A549 (cell line): ENCODE measurements around the gene RTN4RL1. TPM values are rescaled to one million over a fixed set of nuclear protein-coding genes. Genes with fewer than 3 reads are reported as not detected.
A peak's percentile ranks its signal among the peaks of the same experiment; 100 is the strongest.
"Not testable (repeated sequence)": the region's sequence is repeated elsewhere in the genome, so short reads cannot be mapped to it uniquely, and the experiment has no call there.

Experiments used
- ATAC-seq, 2 experiments: fragments of 200-7000 bp in 1 of 2; fragments of >200 bp in 1 of 2; cut with Nextera tagmentation in 1 of 2; cut with Tn5 transposase in 1 of 2; 3 replicates each; pipeline versions ENCODE4 v1.8.0 to v1.9.1; 2018 to 2020; ENCODE audit warnings: mild to moderate bottlenecking in 1 of 2, moderate library complexity in 1 of 2
- CTCF ChIA-PET: fragments of 300-600 bp; sonication (Branson Sonifier 250); formaldehyde crosslinking; extraction: SDS; loops from one replicate; lab custom pipeline; 2021; ENCODE audit warnings: antibody characterized with exemption, inconsistent platforms; lab: Yijun Ruan, JAX
- POLR2A ChIA-PET: fragments of 350-600 bp; formaldehyde crosslinking; extraction: SDS; loops from one replicate; lab custom pipeline; 2021; ENCODE audit warnings: antibody characterized with exemption, inconsistent platforms; lab: Yijun Ruan, JAX
- DNase-seq, 2 experiments: peaks; one replicate each; pipeline versions ENCODE4 v3.0.0 to v3.0.0-alpha.2; 2011 to 2016; ENCODE audit warnings: low read depth in 1 of 2, low spot score in 1 of 2
- FAIRE-seq: peaks from 2 replicates; lab custom pipeline; 2011; peaks lifted over from hg19 to GRCh38; lab: Jason Lieb, UNC
- H3K27ac ChIP-seq, 2 experiments: fragments of >200 bp; sonication (Bioruptor Twin); formaldehyde crosslinking; 3 replicates each; pipeline ENCODE4 v1.5.1; 2016 to 2017
- H3K4me1 ChIP-seq: fragments of >200 bp; sonication (Bioruptor Twin); formaldehyde crosslinking; 3 replicates; pipeline ENCODE4 v1.6.1; 2016
- H3K4me2 ChIP-seq: fragments of >200 bp; sonication (Bioruptor Twin); formaldehyde crosslinking; 3 replicates; pipeline ENCODE4 v1.6.1; 2016
- H3K4me3 ChIP-seq: fragments of >200 bp; sonication (Bioruptor Twin); formaldehyde crosslinking; 3 replicates; pipeline ENCODE4 v1.5.1; 2016
- H3K9me3 ChIP-seq: fragments of >200 bp; sonication (Bioruptor Twin); formaldehyde crosslinking; 3 replicates; pipeline ENCODE4 v1.6.1; 2016
- CBX2 ChIP-seq: fragments of 200-600 bp; sonication (generic); IDR thresholded peaks from 2 replicates; pipeline ENCODE4 v1.6.1; 2016; ENCODE audit warnings: low read depth, mild to moderate bottlenecking, borderline replicate concordance
- EHMT2 ChIP-seq: fragments of 200-600 bp; sonication (generic); IDR thresholded peaks from 2 replicates; pipeline ENCODE4 v1.6.1; 2016; ENCODE audit warnings: antibody characterized with exemption, low read depth, mild to moderate bottlenecking, moderate library complexity
- ESRRA ChIP-seq: fragments of 150-350 bp; IDR thresholded peaks from 2 replicates; pipeline ENCODE4 v1.6.1; 2014; ENCODE audit warnings: mild to moderate bottlenecking, low read length, borderline replicate concordance
- JUN ChIP-seq, 2 experiments: fragments of >200 bp; sonication (Bioruptor Twin); formaldehyde crosslinking; IDR thresholded peaks; 2 replicates in 1 of 2; 3 replicates in 1 of 2; pipeline ENCODE4 v1.6.1; 2016 to 2017
- JUNB ChIP-seq: fragments of >200 bp; sonication (Bioruptor Twin); formaldehyde crosslinking; IDR thresholded peaks from 2 replicates; pipeline ENCODE4 v1.6.1; 2016
- KDM1A ChIP-seq: fragments of 200-600 bp; sonication (generic); IDR thresholded peaks from 2 replicates; pipeline ENCODE4 v1.6.1; 2016; ENCODE audit warnings: low read depth, mild to moderate bottlenecking
- NFE2L2 ChIP-seq: fragments of 150-350 bp; conservative IDR thresholded peaks from 2 replicates; pipeline ENCODE4 v1.6.1; 2014; ENCODE audit warnings: low read length
- NR3C1 ChIP-seq: fragments of >200 bp; sonication (Bioruptor Twin); formaldehyde crosslinking; IDR thresholded peaks from 3 replicates; pipeline ENCODE4 v1.6.1; 2017
- RARB ChIP-seq: fragments of 250-450 bp; sonication (Bioruptor Pico); IDR thresholded peaks from 2 replicates; pipeline ENCODE4 v1.8.0; 2021; ENCODE audit warnings: mild to moderate bottlenecking, moderate library complexity
- RCOR1 ChIP-seq: fragments of 150-350 bp; IDR thresholded peaks from 2 replicates; pipeline ENCODE4 v1.6.1; 2014; ENCODE audit warnings: antibody characterized with exemption, low read length, low read depth
- SREBF2 ChIP-seq: fragments of 450-650 bp; IDR thresholded peaks from 2 replicates; pipeline ENCODE4 v1.6.1; 2014; ENCODE audit warnings: mild to moderate bottlenecking, moderate library complexity
- ZC3H11A ChIP-seq: fragments of 450-650 bp; IDR thresholded peaks from 2 replicates; pipeline ENCODE4 v1.6.1; 2014; ENCODE audit warnings: antibody characterized with exemption, mild to moderate bottlenecking
- WGBS: methylation state at CpG from one replicate; pipeline ENCODE4 v1.1.6; 2017; ENCODE audit errors: missing lambda C conversion rate; 5-methylcytosine and 5-hydroxymethylcytosine counted together
- polyA plus RNA-seq, 4 experiments: library from polyadenylated mRNA; depleted of rRNA in 3 of 4; stranded (reverse); fragments of >200 nt; fragmentation: RNase III in 1 of 4; extraction: RNeasy Plus Mini Kit Qiagen cat#74134 plus additional on column Dnase treatment in 1 of 4; gene quantifications; 2 replicates in 3 of 4; 3 replicates in 1 of 4; pipeline ENCODE4 v1.2.3, GENCODE V29; 2011 to 2017
- TF ChIP-seq, protein P1 (sequence below): IDR thresholded peaks from 2 replicates; pipeline ENCODE4 v1.6.1; 2012; ENCODE audit warnings: low read depth, borderline replicate concordance
- TF ChIP-seq, protein P2 (sequence below): fragments of >200 bp; sonication (Bioruptor Twin); formaldehyde crosslinking; IDR thresholded peaks from 3 replicates; pipeline ENCODE4 v1.6.1; 2016
- TF ChIP-seq, protein P3 (sequence below): fragments of >200 bp; sonication (Bioruptor Twin); formaldehyde crosslinking; IDR thresholded peaks from 3 replicates; pipeline ENCODE4 v1.5.1; 2016
- TF ChIP-seq, protein P4 (sequence below): fragments of 150-350 bp; IDR thresholded peaks from 2 replicates; pipeline ENCODE4 v1.6.1; 2014; ENCODE audit warnings: low read depth, mild to moderate bottlenecking, low read length
- TF ChIP-seq, protein P5 (sequence below): fragments of 250-450 bp; sonication (Bioruptor Pico); IDR thresholded peaks from 2 replicates; pipeline ENCODE4 v1.5.0; 2021; ENCODE audit warnings: mild to moderate bottlenecking, moderate library complexity, borderline replicate concordance
- TF ChIP-seq, protein P6 (sequence below): fragments of 250-450 bp; sonication (Bioruptor Pico); IDR thresholded peaks from 2 replicates; pipeline ENCODE4 v1.5.0; 2020; ENCODE audit warnings: low read depth, mild to moderate bottlenecking, moderate library complexity
- TF ChIP-seq, protein P7 (sequence below): fragments of >200 bp; sonication (Bioruptor Twin); formaldehyde crosslinking; IDR thresholded peaks from 2 replicates; pipeline ENCODE4 v1.6.1; 2016

Gene RTN4RL1
- polyA plus RNA-seq, 2 of the 4 experiments (the other 2 are of a cell fraction): 0.39 to 1.5 TPM

DNA sequence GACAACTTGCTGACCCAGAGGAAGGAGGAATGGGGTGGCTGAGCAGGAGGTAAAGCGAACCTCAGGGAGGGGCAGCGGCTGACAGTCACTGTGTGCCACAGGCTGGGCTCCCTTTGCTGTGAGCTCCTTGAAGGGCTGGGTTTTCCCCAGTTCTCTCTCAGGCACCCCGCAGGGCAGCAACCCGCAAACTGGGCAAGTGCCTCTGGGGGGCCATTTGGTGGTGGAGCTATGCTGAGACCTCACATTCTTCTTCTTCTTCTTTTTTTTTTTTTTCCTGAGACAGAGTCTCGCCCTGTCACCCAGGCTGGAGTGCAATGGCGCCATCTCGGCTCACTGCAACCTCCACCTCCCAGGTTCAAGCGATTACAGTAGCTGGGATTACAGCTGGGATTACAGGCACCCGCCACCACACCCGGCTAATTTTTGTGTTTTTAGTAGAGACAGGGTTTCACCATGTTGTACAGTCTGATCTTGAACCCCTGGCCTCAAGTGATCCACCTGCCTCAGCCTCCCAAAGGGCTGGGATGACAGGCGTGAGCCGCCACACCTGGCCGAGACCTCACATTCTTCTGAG is 42.3 kb downstream of the RTN4RL1 start:
- H3K4me3 ChIP-seq, DNase-seq, H3K4me2 ChIP-seq, H3K9me3 ChIP-seq, FAIRE-seq: not testable (repeated sequence)
- CTCF ChIA-PET: interaction anchor here (0.6 to 5.8 kb wide), 11 partner anchors 8 to 1321 kb away, joined by 3 to 35 read pairs (median 3); partner anchors contain the start of genes HIC1 and RTN4RL1
- peak overlapping the region in 1 of 2 experiments; percentile 44; a peak in 1 of 6 replicates for H3K27ac ChIP-seq
- ATAC-seq: peak in 1 of 2 experiments; percentile 11; a peak in 2 of 6 replicates
- 83% methylated on average over 13 of the region's 13 CpGs for WGBS
- peaks cover 12% of the 10 kb centered on the region; the same call in 2 of the 3 replicates for H3K4me1 ChIP-seq
- POLR2A ChIA-PET: interaction anchor here (0.8 kb wide), 1 partner anchor 15 kb away, joined by 4 read pairs; no protein-coding TSS in a partner anchor

DNA sequence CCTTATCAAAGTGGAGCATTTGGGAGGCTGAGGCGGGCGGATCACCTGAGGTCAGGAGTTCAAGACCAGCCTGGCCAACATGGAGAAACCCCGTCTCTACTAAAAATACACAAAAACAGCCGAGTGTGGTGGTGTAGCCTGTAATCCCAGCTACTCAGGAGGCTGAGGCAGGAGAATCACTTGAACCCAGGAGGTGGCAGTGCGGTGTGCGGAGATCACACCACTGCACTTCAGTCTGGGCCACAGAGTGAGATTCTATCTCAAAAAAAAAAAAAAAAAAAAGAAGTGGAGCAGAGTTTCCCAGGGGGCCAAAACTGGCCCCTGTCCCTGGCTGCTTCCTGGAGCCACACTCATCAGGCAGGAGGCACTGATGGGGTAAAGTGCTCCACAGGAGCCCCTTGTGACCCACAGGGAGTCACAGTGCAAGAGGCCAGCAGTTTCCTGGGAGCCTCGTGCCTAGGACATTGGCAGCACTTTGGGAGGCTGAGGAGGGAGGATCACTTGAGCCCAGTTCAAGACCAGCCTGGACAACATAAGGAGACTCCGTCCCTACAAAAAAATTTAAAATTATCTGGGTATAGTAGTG is 44.4 kb downstream of the RTN4RL1 start:
- ATAC-seq: no peak
- Histone ChIP-seq H3K4me2 (no peak overlapping the region; the same call in 2 of the 3 replicates), H3K4me3 (no peak overlapping the region), H3K9me3 (no peaks in the 10 kb centered on the region), H3K27ac (peak overlapping the region; percentile 46 to 63; a peak in 3 of 6 replicates), H3K4me1 (peaks cover 10% of the 10 kb centered on the region; the same call in 2 of the 3 replicates)
- WGBS: 82% methylated on average over 8 of the region's 8 CpGs
- TF ChIP-seq ZC3H11A (no peak), EHMT2 (no peak)
- TF ChIP-seq, protein P1, sequence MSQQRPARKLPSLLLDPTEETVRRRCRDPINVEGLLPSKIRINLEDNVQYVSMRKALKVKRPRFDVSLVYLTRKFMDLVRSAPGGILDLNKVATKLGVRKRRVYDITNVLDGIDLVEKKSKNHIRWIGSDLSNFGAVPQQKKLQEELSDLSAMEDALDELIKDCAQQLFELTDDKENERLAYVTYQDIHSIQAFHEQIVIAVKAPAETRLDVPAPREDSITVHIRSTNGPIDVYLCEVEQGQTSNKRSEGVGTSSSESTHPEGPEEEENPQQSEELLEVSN: no peak
- TF ChIP-seq, protein P2, sequence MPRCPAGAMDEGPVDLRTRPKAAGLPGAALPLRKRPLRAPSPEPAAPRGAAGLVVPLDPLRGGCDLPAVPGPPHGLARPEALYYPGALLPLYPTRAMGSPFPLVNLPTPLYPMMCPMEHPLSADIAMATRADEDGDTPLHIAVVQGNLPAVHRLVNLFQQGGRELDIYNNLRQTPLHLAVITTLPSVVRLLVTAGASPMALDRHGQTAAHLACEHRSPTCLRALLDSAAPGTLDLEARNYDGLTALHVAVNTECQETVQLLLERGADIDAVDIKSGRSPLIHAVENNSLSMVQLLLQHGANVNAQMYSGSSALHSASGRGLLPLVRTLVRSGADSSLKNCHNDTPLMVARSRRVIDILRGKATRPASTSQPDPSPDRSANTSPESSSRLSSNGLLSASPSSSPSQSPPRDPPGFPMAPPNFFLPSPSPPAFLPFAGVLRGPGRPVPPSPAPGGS: no peak
- no peak for FAIRE-seq
- CTCF ChIA-PET: interaction anchor here (1.3 to 5.8 kb wide), 4 partner anchors 11 to 71 kb away, joined by 3 to 35 read pairs (median 14); partner anchors contain the start of gene RTN4RL1
- POLR2A ChIA-PET: no interaction called here
- DNase-seq: no peak

DNA sequence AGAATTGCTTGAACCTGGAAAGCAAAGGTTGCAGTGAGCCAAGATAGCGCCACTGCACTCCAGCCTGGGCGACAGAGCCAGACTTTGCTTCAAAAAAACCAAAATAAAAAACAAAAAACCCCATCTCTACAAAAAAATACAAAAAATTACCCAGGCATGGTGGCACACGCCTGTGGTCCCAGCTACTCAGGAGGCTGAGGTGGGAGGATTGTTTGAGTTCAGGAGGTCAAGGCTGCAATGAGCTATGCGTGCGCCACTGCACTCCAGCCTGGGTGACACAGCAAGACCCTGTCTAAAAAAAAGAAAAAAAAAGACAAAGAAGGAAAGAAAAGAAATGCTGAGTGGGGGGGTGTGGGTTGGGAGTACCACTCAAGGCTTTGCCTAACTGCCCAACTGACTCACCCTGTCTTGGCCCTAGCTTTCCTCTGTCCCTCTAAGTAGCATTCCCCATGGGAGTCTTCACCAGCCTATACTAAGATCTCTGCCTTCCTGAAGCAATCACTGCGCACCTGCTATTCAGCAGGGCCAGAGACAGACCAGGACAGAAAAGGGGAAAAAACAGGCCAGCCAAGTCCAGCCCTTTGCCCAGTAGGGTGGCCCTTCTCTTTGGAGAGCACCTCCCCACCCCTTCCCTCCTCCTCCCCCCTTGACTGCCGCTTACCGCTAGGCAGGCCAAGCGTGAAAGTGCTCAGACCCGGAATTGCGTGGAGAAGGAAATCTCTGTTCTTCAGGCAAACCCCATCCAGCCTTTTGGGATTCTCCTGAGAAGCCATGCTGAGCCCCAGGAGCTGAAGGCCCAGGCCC is 45.8 kb downstream of the RTN4RL1 start:
- CTCF ChIA-PET: interaction anchor here (0.5 to 3.6 kb wide), 7 partner anchors 8 to 73 kb away, joined by 3 to 14 read pairs (median 3); no protein-coding TSS in a partner anchor
- Histone ChIP-seq H3K4me3 (no peak overlapping the region), H3K4me2 (no peak overlapping the region), H3K9me3 (no peaks in the 10 kb centered on the region), H3K4me1 (peaks cover 10% of the 10 kb centered on the region; the same call in 2 of the 3 replicates), H3K27ac (no peak overlapping the region; a peak in 1 of 6 replicates)
- no peak for FAIRE-seq
- POLR2A ChIA-PET: no interaction called here
- no peak for ATAC-seq
- no peak for DNase-seq
- 91% methylated on average over 11 of the region's 11 CpGs for WGBS
- TF ChIP-seq SREBF2 (no peak), JUNB (no peak), RARB (CRISPR knock-in tag) (no peak), JUN (IDR thresholded peaks at IDR 0.05) (no peak), KDM1A (no peak), CBX2 (no peak), ESRRA (no peak), NR3C1 (no peak), RCOR1 (no peak), ZC3H11A (no peak), NFE2L2 (no peak)
- TF ChIP-seq, protein P3, sequence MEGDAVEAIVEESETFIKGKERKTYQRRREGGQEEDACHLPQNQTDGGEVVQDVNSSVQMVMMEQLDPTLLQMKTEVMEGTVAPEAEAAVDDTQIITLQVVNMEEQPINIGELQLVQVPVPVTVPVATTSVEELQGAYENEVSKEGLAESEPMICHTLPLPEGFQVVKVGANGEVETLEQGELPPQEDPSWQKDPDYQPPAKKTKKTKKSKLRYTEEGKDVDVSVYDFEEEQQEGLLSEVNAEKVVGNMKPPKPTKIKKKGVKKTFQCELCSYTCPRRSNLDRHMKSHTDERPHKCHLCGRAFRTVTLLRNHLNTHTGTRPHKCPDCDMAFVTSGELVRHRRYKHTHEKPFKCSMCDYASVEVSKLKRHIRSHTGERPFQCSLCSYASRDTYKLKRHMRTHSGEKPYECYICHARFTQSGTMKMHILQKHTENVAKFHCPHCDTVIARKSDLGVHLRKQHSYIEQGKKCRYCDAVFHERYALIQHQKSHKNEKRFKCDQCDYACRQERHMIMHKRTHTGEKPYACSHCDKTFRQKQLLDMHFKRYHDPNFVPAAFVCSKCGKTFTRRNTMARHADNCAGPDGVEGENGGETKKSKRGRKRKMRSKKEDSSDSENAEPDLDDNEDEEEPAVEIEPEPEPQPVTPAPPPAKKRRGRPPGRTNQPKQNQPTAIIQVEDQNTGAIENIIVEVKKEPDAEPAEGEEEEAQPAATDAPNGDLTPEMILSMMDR: no peak
- TF ChIP-seq, protein P4, sequence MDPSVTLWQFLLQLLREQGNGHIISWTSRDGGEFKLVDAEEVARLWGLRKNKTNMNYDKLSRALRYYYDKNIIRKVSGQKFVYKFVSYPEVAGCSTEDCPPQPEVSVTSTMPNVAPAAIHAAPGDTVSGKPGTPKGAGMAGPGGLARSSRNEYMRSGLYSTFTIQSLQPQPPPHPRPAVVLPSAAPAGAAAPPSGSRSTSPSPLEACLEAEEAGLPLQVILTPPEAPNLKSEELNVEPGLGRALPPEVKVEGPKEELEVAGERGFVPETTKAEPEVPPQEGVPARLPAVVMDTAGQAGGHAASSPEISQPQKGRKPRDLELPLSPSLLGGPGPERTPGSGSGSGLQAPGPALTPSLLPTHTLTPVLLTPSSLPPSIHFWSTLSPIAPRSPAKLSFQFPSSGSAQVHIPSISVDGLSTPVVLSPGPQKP: no peak
- TF ChIP-seq, protein P5, sequence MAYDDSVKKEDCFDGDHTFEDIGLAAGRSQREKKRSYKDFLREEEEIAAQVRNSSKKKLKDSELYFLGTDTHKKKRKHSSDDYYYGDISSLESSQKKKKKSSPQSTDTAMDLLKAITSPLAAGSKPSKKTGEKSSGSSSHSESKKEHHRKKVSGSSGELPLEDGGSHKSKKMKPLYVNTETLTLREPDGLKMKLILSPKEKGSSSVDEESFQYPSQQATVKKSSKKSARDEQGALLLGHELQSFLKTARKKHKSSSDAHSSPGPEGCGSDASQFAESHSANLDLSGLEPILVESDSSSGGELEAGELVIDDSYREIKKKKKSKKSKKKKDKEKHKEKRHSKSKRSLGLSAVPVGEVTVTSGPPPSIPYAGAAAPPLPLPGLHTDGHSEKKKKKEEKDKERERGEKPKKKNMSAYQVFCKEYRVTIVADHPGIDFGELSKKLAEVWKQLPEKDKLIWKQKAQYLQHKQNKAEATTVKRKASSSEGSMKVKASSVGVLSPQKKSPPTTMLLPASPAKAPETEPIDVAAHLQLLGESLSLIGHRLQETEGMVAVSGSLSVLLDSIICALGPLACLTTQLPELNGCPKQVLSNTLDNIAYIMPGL (CRISPR knock-in tag): no peak
- TF ChIP-seq, protein P6, sequence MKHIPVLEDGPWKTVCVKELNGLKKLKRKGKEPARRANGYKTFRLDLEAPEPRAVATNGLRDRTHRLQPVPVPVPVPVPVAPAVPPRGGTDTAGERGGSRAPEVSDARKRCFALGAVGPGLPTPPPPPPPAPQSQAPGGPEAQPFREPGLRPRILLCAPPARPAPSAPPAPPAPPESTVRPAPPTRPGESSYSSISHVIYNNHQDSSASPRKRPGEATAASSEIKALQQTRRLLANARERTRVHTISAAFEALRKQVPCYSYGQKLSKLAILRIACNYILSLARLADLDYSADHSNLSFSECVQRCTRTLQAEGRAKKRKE (CRISPR knock-in tag): no peak
- TF ChIP-seq, protein P7, sequence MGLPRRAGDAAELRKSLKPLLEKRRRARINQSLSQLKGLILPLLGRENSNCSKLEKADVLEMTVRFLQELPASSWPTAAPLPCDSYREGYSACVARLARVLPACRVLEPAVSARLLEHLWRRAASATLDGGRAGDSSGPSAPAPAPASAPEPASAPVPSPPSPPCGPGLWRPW: no peak
